ENCODE data around the gene PIM3.

- no peak for TF ChIP-seq ATF2 (IDR thresholded peaks at IDR 0.05; ENCODE audit: low read length)
- no peak for TF ChIP-seq BACH1 (IDR thresholded peaks at IDR 0.05; ENCODE audit: low read length)
Measured at GRCh38 chr22:50000587-50001387, 40.2 kb downstream of the PIM3 start.

Data from H1 (cell line).